ENCODE data around the gene CDCA8.

DNA sequence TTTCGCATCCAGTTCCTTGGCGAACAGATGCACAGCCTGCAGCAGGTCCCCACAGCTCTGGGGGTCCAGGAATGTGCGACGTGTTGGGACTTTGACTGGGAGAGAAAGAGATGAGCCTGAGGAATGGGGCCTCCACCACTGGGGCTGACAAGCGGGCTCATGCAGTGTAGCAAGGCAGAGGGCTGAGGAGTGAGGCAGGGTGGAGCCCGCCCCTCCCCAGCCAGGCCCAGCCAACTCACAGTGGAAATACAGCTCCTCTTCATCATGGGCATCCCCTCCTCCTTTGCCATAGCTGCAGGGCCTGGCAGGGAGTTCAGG is 30.7 kb downstream of the CDCA8 start:
- TF ChIP-seq EZH2 (IDR thresholded peaks at IDR 0.05; ENCODE audit: low read length), result no peak
- TF ChIP-seq, protein P1, sequence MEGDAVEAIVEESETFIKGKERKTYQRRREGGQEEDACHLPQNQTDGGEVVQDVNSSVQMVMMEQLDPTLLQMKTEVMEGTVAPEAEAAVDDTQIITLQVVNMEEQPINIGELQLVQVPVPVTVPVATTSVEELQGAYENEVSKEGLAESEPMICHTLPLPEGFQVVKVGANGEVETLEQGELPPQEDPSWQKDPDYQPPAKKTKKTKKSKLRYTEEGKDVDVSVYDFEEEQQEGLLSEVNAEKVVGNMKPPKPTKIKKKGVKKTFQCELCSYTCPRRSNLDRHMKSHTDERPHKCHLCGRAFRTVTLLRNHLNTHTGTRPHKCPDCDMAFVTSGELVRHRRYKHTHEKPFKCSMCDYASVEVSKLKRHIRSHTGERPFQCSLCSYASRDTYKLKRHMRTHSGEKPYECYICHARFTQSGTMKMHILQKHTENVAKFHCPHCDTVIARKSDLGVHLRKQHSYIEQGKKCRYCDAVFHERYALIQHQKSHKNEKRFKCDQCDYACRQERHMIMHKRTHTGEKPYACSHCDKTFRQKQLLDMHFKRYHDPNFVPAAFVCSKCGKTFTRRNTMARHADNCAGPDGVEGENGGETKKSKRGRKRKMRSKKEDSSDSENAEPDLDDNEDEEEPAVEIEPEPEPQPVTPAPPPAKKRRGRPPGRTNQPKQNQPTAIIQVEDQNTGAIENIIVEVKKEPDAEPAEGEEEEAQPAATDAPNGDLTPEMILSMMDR (optimal IDR thresholded peaks at IDR 0.05 in 1 of 3, IDR thresholded peaks at IDR 0.05 in 1 of 3, conservative IDR thresholded peaks at IDR 0.05 in 1 of 3; ENCODE audit: extremely low read depth in 1 of 3, insufficient read depth in 2 of 3, low read length in 3 of 3), result no peak

All from keratinocyte (primary cell).